HG02973 (cell line): ENCODE data around the gene TTLL13.
"Not testable (repeated sequence)": the region's sequence is repeated elsewhere in the genome, so short reads cannot be mapped to it uniquely, and the experiment has no call there.

Experiments
- ATAC-seq: cut with Tn5 transposase; IDR thresholded peaks from one replicate; pipeline ENCODE4 v1.9.1; 2021; ENCODE audit warnings: moderate library complexity; ENCODE audit not compliant: unreplicated experiment

The TTLL13 gene

GRCh38 chr15:90271459-90272166 lies 22.3 kb downstream of the TTLL13 start:
- ATAC-seq, result no peak

- ATAC-seq, result not testable (repeated sequence)
These were observed 29.1 kb downstream of the TTLL13 start for GRCh38 chr15:90278467-90278866.

GRCh38 chr15:90280743-90281142 lies 31.4 kb downstream of the TTLL13 start:
- not testable (repeated sequence) for ATAC-seq

- ATAC-seq, result not testable (repeated sequence)
These were observed 32.3 kb downstream of the TTLL13 start for GRCh38 chr15:90281637-90282036.

- ATAC-seq, result no peak
These were observed 37.3 kb downstream of the TTLL13 start for GRCh38 chr15:90286678-90287077.

GRCh38 chr15:90287101-90287500 lies 37.7 kb downstream of the TTLL13 start:
- ATAC-seq, result no peak

GRCh38 chr15:90287946-90288345 lies 38.6 kb downstream of the TTLL13 start:
- no peak for ATAC-seq

GRCh38 chr15:90291679-90292356 lies 42.5 kb downstream of the TTLL13 start:
- ATAC-seq, result no peak

GRCh38 chr15:90293040-90293810 lies 43.9 kb downstream of the TTLL13 start:
- ATAC-seq, result not testable (repeated sequence)

GRCh38 chr15:90294159-90294558 lies 44.8 kb downstream of the TTLL13 start:
- ATAC-seq, result no peak

GRCh38 chr15:90294601-90295269 lies 45.4 kb downstream of the TTLL13 start:
- ATAC-seq, result no peak

- ATAC-seq, result no peak
These were observed 45.9 kb downstream of the TTLL13 start for GRCh38 chr15:90295270-90295648.

GRCh38 chr15:90296316-90296884 lies 47.0 kb downstream of the TTLL13 start:
- not testable (repeated sequence) for ATAC-seq

GRCh38 chr15:90297021-90297420 lies 47.7 kb downstream of the TTLL13 start:
- no peak for ATAC-seq

GRCh38 chr15:90300541-90300940 lies 51.2 kb downstream of the TTLL13 start:
- ATAC-seq, result no peak

GRCh38 chr15:90300988-90301706 lies 51.8 kb downstream of the TTLL13 start:
- no peak for ATAC-seq

GRCh38 chr15:90301707-90302300 lies 52.4 kb downstream of the TTLL13 start:
- no peak for ATAC-seq

GRCh38 chr15:90305355-90305754 lies 56.0 kb downstream of the TTLL13 start:
- not testable (repeated sequence) for ATAC-seq

- no peak for ATAC-seq
These were observed 56.6 kb downstream of the TTLL13 start for GRCh38 chr15:90305932-90306331.

- no peak for ATAC-seq
These were observed 57.2 kb downstream of the TTLL13 start for GRCh38 chr15:90306560-90306959.
